H9 (cell line): ENCODE results near the gene COL28A1. TPM values are rescaled to one million over a fixed set of nuclear protein-coding genes. Genes with fewer than 3 reads are reported as not detected.
"Not testable (repeated sequence)": the region's sequence is repeated elsewhere in the genome, so short reads cannot be mapped to it uniquely, and the experiment has no call there.

Experiments
- DNase-seq: peaks from one replicate; pipeline ENCODE4 v3.0.0-alpha.2; 2017
- H2AFZ ChIP-seq: one replicate; pipeline ENCODE4 v1.6.1; 2013; ENCODE audit warnings: mild to moderate bottlenecking, low read length, control low read depth, moderate library complexity
- H2AK5ac ChIP-seq: 2 replicates; pipeline ENCODE4 v1.6.1; 2013; ENCODE audit warnings: low read length, control low read depth, mixed read lengths; ENCODE audit not compliant: insufficient read length
- H2BK120ac ChIP-seq: one replicate; pipeline ENCODE4 v1.6.1; 2013; ENCODE audit warnings: low read depth, mild to moderate bottlenecking, low read length, control low read depth, inconsistent platforms; ENCODE audit not compliant: poor library complexity, severe bottlenecking
- H2BK12ac ChIP-seq: 2 replicates; pipeline ENCODE4 v1.6.1; 2013; ENCODE audit warnings: low read length, control low read depth, mixed read lengths, low read depth; ENCODE audit not compliant: insufficient read length
- H2BK15ac ChIP-seq: 2 replicates; pipeline ENCODE4 v1.6.1; 2013; ENCODE audit warnings: low read depth, low read length, control low read depth
- H2BK20ac ChIP-seq: one replicate; pipeline ENCODE4 v1.6.1; 2013; ENCODE audit warnings: low read depth, mild to moderate bottlenecking, low read length, control low read depth, inconsistent platforms; ENCODE audit not compliant: poor library complexity, severe bottlenecking
- H2BK5ac ChIP-seq: 2 replicates; pipeline ENCODE4 v1.6.1; 2013; ENCODE audit warnings: low read length, control low read depth, mixed read lengths; ENCODE audit not compliant: insufficient read length
- H3K14ac ChIP-seq: 2 replicates; pipeline ENCODE4 v1.6.1; 2013; ENCODE audit warnings: low read length, control low read depth; ENCODE audit not compliant: insufficient read depth
- H3K18ac ChIP-seq: 2 replicates; pipeline ENCODE4 v1.6.1; 2013; ENCODE audit warnings: low read depth, mild to moderate bottlenecking, mixed read lengths, low read length, control low read depth; ENCODE audit not compliant: insufficient read length
- H3K23ac ChIP-seq: 2 replicates; pipeline ENCODE4 v1.6.1; 2013; ENCODE audit warnings: low read length, control low read depth, mixed read lengths, low read depth; ENCODE audit not compliant: insufficient read length
- H3K23me2 ChIP-seq: 2 replicates; pipeline ENCODE4 v1.6.1; 2013; ENCODE audit warnings: low read depth, mild to moderate bottlenecking, mixed read lengths, low read length, control low read depth; ENCODE audit not compliant: insufficient read length, poor library complexity, severe bottlenecking
- H3K27ac ChIP-seq: 2 replicates; pipeline ENCODE4 v1.5.1; 2013; ENCODE audit warnings: low read length, control low read depth, mixed read lengths, low read depth; ENCODE audit not compliant: insufficient read length
- H3K27me3 ChIP-seq: 2 replicates; pipeline ENCODE4 v1.6.1; 2013; ENCODE audit warnings: low read length, control low read depth, inconsistent platforms; ENCODE audit not compliant: insufficient read depth
- H3K4ac ChIP-seq: 2 replicates; pipeline ENCODE4 v1.6.1; 2013; ENCODE audit warnings: low read depth, mild to moderate bottlenecking, control low read depth, inconsistent platforms, low read length, moderate library complexity
- H3K4me1 ChIP-seq: 2 replicates; pipeline ENCODE4 v1.6.1; 2013; ENCODE audit warnings: low read length, control low read depth, inconsistent platforms; ENCODE audit not compliant: insufficient read depth
- H3K4me2 ChIP-seq: 2 replicates; pipeline ENCODE4 v1.6.1; 2013; ENCODE audit warnings: low read length, control low read depth, mixed read lengths; ENCODE audit not compliant: insufficient read length, insufficient read depth
- H3K56ac ChIP-seq: 2 replicates; pipeline ENCODE4 v1.6.1; 2013; ENCODE audit warnings: low read depth, mild to moderate bottlenecking, mixed read lengths, low read length, control low read depth; ENCODE audit not compliant: insufficient read length
- H3K79me1 ChIP-seq: 2 replicates; pipeline ENCODE4 v1.6.1; 2013; ENCODE audit warnings: low read depth, mild to moderate bottlenecking, moderate library complexity, low read length, control low read depth, inconsistent platforms; ENCODE audit not compliant: insufficient read depth, poor library complexity, severe bottlenecking
- H3K79me2 ChIP-seq: 2 replicates; pipeline ENCODE4 v1.6.1; 2013; ENCODE audit warnings: low read length, control low read depth, inconsistent platforms; ENCODE audit not compliant: insufficient read depth
- H3K9ac ChIP-seq: 2 replicates; pipeline ENCODE4 v1.6.1; 2013; ENCODE audit warnings: low read length, control low read depth, mixed read lengths; ENCODE audit not compliant: insufficient read length; ENCODE audit errors: extremely low read depth
- H3K9me3 ChIP-seq: one replicate; pipeline ENCODE4 v1.6.1; 2013; ENCODE audit warnings: low read depth, low read length, inconsistent platforms; ENCODE audit not compliant: control insufficient read depth
- H3T11ph ChIP-seq: one replicate; pipeline ENCODE4 v1.6.1; 2013; ENCODE audit warnings: mild to moderate bottlenecking, low read length, control low read depth, inconsistent platforms
- H4K20me1 ChIP-seq: one replicate; pipeline ENCODE4 v1.6.1; 2013; ENCODE audit not compliant: control insufficient read depth, insufficient read length, insufficient read depth
- H4K5ac ChIP-seq: 2 replicates; pipeline ENCODE4 v1.6.1; 2013; ENCODE audit warnings: low read depth, mild to moderate bottlenecking, mixed read lengths, low read length, control low read depth; ENCODE audit not compliant: insufficient read length
- H4K8ac ChIP-seq: replicated peaks from 2 replicates; pipeline ENCODE4 v1.6.1; 2013; ENCODE audit warnings: low read length, control low read depth, mixed read lengths, low read depth; ENCODE audit not compliant: insufficient read length
- H4K91ac ChIP-seq: 2 replicates; pipeline ENCODE4 v1.6.1; 2013; ENCODE audit warnings: low read depth, mild to moderate bottlenecking, moderate library complexity, mixed read lengths, low read length, control low read depth; ENCODE audit not compliant: insufficient read length
- H3K27ac Mint-ChIP-seq, 3 experiments: 2 replicates in 2 of 3; 3 replicates in 1 of 3; pipeline ENCODE4 v1.8.0; 2020 to 2021; ENCODE audit warnings: mixed read lengths in 3 of 3, mild to moderate bottlenecking in 1 of 3, moderate library complexity in 1 of 3
- H3K27me3 Mint-ChIP-seq: 2 replicates; pipeline ENCODE4 v1.8.0; 2021; ENCODE audit warnings: low read depth, mild to moderate bottlenecking, moderate library complexity, mixed read lengths
- H3K36me3 Mint-ChIP-seq, 3 experiments: 2 replicates in 2 of 3; 3 replicates in 1 of 3; pipeline ENCODE4 v1.8.0; 2020 to 2021; ENCODE audit warnings: low read depth in 3 of 3, mixed read lengths in 3 of 3; ENCODE audit not compliant: insufficient read depth in 1 of 3
- H3K4me1 Mint-ChIP-seq, 2 experiments: 2 replicates each; pipeline ENCODE4 v1.8.0; 2020; ENCODE audit warnings: mixed read lengths in 2 of 2
- H3K4me3 Mint-ChIP-seq, 2 experiments: 2 replicates in 1 of 2; 3 replicates in 1 of 2; pipeline ENCODE4 v1.8.0; 2020 to 2021; ENCODE audit warnings: mild to moderate bottlenecking in 2 of 2, mixed read lengths in 2 of 2, moderate library complexity in 1 of 2
- H3K9me3 Mint-ChIP-seq, 2 experiments: 2 replicates in 1 of 2; 3 replicates in 1 of 2; pipeline ENCODE4 v1.8.0; 2020; ENCODE audit warnings: mild to moderate bottlenecking in 2 of 2, mixed read lengths in 2 of 2, moderate library complexity in 1 of 2
- CTCF ChIP-seq: fragments of 200-600 bp; sonication (generic); conservative IDR thresholded peaks from 3 replicates; pipeline ENCODE4 v1.8.0; 2021; ENCODE audit warnings: antibody characterized with exemption, mild to moderate bottlenecking
- WGBS: extraction: QIAGEN DNeasy Blood & Tissue Kit; methylation state at CpG from one replicate; pipeline ENCODE4 v1.1.7; 2013; ENCODE audit warnings: missing lambda C conversion rate, low lambda C conversion rate, mixed read lengths; ENCODE audit not compliant: insufficient read length; ENCODE audit errors: extremely low coverage; 5-methylcytosine and 5-hydroxymethylcytosine counted together
- total RNA-seq: library from RNA; stranded (reverse); gene quantifications from 2 replicates; pipeline ENCODE4 v1.2.1, GENCODE V29; 2021

The COL28A1 gene
- total RNA-seq, 1 experiment from 2014 or later, result 0.66 TPM

- Histone ChIP-seq H2BK12ac (no peak overlapping the region), H3K79me2 (no peaks in the 10 kb centered on the region), H3K4me2 (no peak overlapping the region), H2AK5ac (no peak overlapping the region), H3T11ph (no peak overlapping the region), H3K4me1 (no peaks in the 10 kb centered on the region), H4K91ac (no peak overlapping the region), H2BK15ac (no peak overlapping the region), H2BK120ac (no peak overlapping the region), H3K56ac (no peak overlapping the region), H2AFZ (no peak overlapping the region), H4K8ac (no peak overlapping the region), H4K20me1 (no peaks in the 10 kb centered on the region), H3K27me3 (no peaks in the 10 kb centered on the region), H3K14ac (no peak overlapping the region), H3K4ac (no peak overlapping the region), H3K9me3 (no peaks in the 10 kb centered on the region), H3K23ac (no peak overlapping the region), H2BK5ac (no peak overlapping the region), H3K18ac (no peak overlapping the region), H4K5ac (no peak overlapping the region), H3K23me2 (no peaks in the 10 kb centered on the region), H3K9ac (no peak overlapping the region), H3K27ac (no peak overlapping the region), H3K79me1 (no peaks in the 10 kb centered on the region), H2BK20ac (no peak overlapping the region)
- peaks cover 15 to 25% (median 19%) of the 10 kb centered on the region in 3 experiments for H3K36me3 Mint-ChIP-seq
- no peaks in the 10 kb centered on the region; the same call in none of the 2 replicates for H3K27me3 Mint-ChIP-seq
- WGBS, result no CpG with 5 or more reads among the region's 4 CpGs
- no peak overlapping the region for H3K27ac Mint-ChIP-seq
- H3K4me3 Mint-ChIP-seq, result no peak overlapping the region
- no peak for DNase-seq
- peaks cover 0 to 2% of the 10 kb centered on the region in 2 experiments; a peak in 1 of 4 replicates for H3K4me1 Mint-ChIP-seq
- H3K9me3 Mint-ChIP-seq, result peaks cover 22 to 26% of the 10 kb centered on the region in 2 experiments
- no peak for TF ChIP-seq CTCF
These were observed 139.9 kb downstream of the COL28A1 start for GRCh38 chr7:7395785-7396184.

- not testable (repeated sequence) for H3K23me2 ChIP-seq, H3K9ac ChIP-seq, H3K27me3 Mint-ChIP-seq, H3K27ac ChIP-seq, H3K27me3 ChIP-seq, H3K14ac ChIP-seq, H3K27ac Mint-ChIP-seq, H3K23ac ChIP-seq, H3K4me1 Mint-ChIP-seq, H3T11ph ChIP-seq, H2BK20ac ChIP-seq, H2BK15ac ChIP-seq, H2BK5ac ChIP-seq, H3K79me2 ChIP-seq, H3K4me2 ChIP-seq, H3K18ac ChIP-seq, H3K4ac ChIP-seq, DNase-seq, H3K9me3 ChIP-seq, H2AK5ac ChIP-seq, H2BK12ac ChIP-seq, H3K79me1 ChIP-seq, H3K4me1 ChIP-seq, H3K56ac ChIP-seq, H2AFZ ChIP-seq, H4K5ac ChIP-seq, H4K8ac ChIP-seq, H4K20me1 ChIP-seq, H2BK120ac ChIP-seq, H3K4me3 Mint-ChIP-seq, H4K91ac ChIP-seq
- peaks cover 36 to 39% of the 10 kb centered on the region in 2 experiments for H3K9me3 Mint-ChIP-seq
- H3K36me3 Mint-ChIP-seq, result peaks cover 19 to 49% (median 30%) of the 10 kb centered on the region in 3 experiments
- WGBS, result no CpG with 5 or more reads among the region's 4 CpGs
These were observed 147.5 kb downstream of the COL28A1 start for GRCh38 chr7:7388164-7388563.
